ENCODE data around the gene HPX. TPM values are rescaled to one million over a fixed set of nuclear protein-coding genes. Genes with fewer than 3 reads are reported as not detected.

The HPX gene
- 1.2 and 2.1 TPM in 2 replicates for total RNA-seq

DNA sequence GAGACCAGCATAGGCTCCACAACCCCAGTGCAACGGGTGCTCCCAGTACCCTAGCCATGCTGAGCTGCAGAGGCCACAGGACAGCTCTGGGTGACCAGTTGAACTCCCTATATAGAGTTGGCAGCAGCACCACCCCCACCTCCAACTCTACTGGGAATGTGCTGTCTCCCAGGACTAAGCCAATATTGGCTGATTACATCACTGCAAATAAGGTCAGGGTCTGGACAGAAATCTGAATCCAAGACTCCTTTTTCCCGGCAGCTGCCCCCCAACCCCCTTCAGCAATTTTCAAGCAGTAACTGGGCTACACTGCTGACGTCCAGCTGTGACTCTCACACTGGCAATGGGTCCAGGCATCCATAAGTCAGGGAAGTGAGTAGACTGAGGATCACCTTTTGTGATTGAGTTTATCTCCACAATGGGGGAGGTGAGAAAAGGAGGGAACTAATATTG, at the start of gene HPX:
TSS of gene HPX (minus strand) at position 82 of the 453 bp plus-strand sequence. CDS start at position 58, 24 bp downstream.

DNA sequence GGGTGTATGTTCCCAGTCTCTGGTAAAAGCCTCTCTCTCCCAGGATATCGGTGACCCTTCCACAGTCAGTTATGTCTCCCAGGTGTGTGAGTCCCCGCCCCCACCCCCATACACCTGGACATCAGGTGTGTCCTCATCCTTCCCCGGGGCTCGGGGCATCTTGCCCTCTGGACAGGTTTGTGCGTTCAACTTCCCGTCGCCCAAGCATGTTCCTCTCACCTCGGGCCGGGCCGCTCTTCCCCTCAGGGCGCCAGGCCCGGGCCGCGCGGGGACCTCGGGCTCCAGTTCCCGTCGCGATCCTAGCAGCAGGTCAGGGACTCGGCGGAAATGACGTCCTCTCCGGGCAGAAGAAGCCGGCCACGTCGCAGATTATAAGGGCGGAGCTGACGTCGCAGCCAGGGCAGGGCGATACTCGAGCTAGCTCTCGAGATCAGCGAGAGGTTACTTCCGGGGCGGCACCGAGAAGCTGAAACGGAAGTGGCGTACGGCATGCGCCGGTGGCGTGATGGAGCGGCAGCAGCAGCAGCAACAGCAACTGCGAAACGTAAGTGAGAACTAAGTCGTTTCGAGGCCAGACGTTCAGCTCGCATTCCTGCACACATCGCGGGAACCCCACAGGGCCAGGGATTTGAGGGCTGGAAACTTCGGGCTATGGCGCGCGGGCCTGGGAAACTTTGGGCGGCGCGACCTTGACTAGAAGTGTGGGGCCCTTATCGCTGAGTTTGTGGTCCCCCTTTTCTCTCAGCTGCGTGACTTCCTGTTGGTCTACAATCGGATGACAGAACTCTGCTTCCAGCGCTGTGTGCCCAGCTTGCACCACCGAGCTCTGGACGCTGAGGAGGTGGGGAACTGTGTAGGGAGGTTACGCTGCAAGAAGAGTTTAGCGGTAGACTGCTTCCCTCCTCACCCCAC, 40.5 kb upstream of the HPX start, which contains the start of the genes ARFIP2 and TIMM10B:
TSS of gene ARFIP2 (minus strand) at position 320 of the 912 bp plus-strand sequence. CDS start 910 bp downstream, outside the sequence.
TSS of gene TIMM10B (plus strand) at position 490 of the 912 bp plus-strand sequence. CDS start at position 506, 16 bp downstream.

GRCh38 chr11:6473451-6474412, 32.9 kb upstream of the HPX start, which contains the start of gene TRIM3:
Gene TRIM3 (minus strand): TSS chr11:6473941. CDS start chr11:6465695, 8,246 bp downstream.

DNA sequence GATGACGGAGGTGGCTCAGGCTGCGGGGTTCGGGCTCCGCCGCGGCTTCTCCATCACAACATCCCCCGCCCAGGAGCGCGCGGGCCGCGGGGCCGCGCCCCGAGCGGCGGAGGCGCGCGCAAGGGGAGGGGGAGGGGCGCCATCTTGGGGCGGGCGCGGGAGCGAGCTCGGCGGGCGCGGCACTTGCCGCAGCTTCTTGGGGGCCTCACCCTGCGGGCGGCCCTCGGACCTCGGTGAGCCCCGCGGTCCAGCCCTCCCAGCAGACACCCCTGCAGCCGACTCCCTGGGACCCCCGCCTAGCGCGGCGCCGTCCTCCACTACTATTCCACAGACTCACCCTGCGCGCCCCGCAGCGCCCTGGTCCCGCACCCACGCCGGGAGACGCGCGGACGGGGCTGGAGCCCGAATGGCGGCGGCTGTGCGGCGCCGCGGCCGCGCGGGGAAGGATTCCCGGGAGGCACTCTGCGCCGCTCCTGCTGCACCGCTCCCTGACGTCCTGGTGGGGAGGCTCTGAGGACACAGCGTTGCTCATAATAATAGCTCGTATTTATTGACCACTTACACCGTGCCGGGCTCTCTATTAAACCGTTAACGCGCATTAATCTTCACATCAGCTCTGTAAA, 21.7 kb downstream of the HPX start, which contains the start of gene APBB1:
TSS of gene APBB1 (minus strand) at position 86 of the 623 bp plus-strand sequence. CDS start 7,747 bp downstream, outside the sequence.

DNA sequence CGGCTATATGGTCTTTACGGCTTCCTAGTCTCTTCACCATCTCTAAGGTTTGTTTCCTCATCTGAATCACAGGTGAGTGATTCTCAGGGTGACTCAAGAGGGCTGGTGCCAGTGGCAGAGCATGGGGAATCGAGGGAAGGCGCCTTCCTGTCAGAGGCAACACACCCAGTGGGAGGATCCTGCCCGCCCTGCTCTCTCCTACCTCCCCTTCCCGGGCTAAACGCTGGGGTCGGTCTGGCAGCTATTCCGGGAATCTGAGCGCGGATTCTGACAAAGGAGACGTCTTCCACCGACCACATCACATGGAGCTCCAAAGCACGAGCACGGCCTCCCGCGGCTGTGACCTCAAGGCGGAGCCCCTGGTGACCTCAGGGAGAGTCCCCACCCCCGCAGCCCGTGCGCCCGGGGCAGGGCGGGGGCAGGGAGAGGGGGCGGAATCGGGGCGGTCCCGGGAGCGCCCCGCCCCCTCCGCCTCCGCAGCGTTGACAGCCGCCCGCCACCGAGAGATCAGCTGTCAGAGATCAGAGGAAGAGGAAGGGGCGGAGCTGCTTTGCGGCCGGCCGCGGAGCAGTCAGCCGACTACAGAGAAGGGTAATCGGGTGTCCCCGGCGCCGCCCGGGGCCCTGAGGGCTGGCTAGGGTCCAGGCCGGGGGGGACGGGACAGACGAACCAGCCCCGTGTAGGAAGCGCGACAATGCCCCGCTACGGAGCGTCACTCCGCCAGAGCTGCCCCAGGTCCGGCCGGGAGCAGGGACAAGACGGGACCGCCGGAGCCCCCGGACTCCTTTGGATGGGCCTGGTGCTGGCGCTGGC, 50.7 kb downstream of the HPX start, which contains the start of gene SMPD1:
TSS of gene SMPD1 (plus strand) at position 570 of the 813 bp plus-strand sequence. CDS start at position 695, 125 bp downstream.

Other genes with a start within 250 kb of the HPX start
- not detected in 2 replicates for gene OR52W1, start 241.8 kb downstream of the HPX start, total RNA-seq
- gene C11orf42, start 235.4 kb downstream of the HPX start, total RNA-seq, result 0.16 TPM in 1 of 2 replicates, not detected in the other
- gene FHIP1B, start 206.4 kb downstream of the HPX start, total RNA-seq, result 23.9 and 26.8 TPM in 2 replicates
- 0.16 TPM in 1 of 2 replicates, not detected in the other for gene CNGA4, start 201.9 kb downstream of the HPX start, total RNA-seq
- gene CCKBR, start 181.1 kb downstream of the HPX start, total RNA-seq, result not detected in 2 replicates
- gene CAVIN3, start 120.5 kb downstream of the HPX start, total RNA-seq, result 251 and 347 TPM in 2 replicates
- 34.7 and 42.5 TPM in 2 replicates for gene SMPD1, start 50.5 kb downstream of the HPX start, total RNA-seq
- gene APBB1, start 21.9 kb downstream of the HPX start, total RNA-seq, result 75.6 and 82.3 TPM in 2 replicates
- gene TRIM3, start 33.0 kb upstream of the HPX start, total RNA-seq, result 26.6 and 27.4 TPM in 2 replicates
- 86.6 and 87.3 TPM in 2 replicates for gene ARFIP2, start 40.3 kb upstream of the HPX start, total RNA-seq
- 52.7 and 54.4 TPM in 2 replicates for gene TIMM10B, start 40.5 kb upstream of the HPX start, total RNA-seq
- gene DNHD1, start 56.3 kb upstream of the HPX start, total RNA-seq, result 9.4 and 13.0 TPM in 2 replicates
- gene RRP8, start 162.6 kb upstream of the HPX start, total RNA-seq, result 12.5 and 12.8 TPM in 2 replicates
- 216 and 230 TPM in 2 replicates for gene ILK, start 162.8 kb upstream of the HPX start, total RNA-seq
- 27.7 and 38.3 TPM in 2 replicates for gene TAF10, start 171.2 kb upstream of the HPX start, total RNA-seq
- 69.9 and 101 TPM in 2 replicates for gene TPP1, start 178.4 kb upstream of the HPX start, total RNA-seq
- gene DCHS1, start 214.8 kb upstream of the HPX start, total RNA-seq, result 42.3 and 53.2 TPM in 2 replicates
- 28.4 and 39.6 TPM in 2 replicates for gene MRPL17, start 242.4 kb upstream of the HPX start, total RNA-seq